Skeletal muscle satellite cell (primary cell): ENCODE data around the gene POLR2J.

Experiments
- H3K27me3 ChIP-seq: 2 replicates; pipeline ENCODE4 v1.7.0; 2013; ENCODE audit warnings: low read length; ENCODE audit not compliant: control insufficient read depth, insufficient read depth
- H3K36me3 ChIP-seq: 2 replicates; pipeline ENCODE4 v1.7.0; 2013; ENCODE audit warnings: mild to moderate bottlenecking, control low read depth, low read length; ENCODE audit not compliant: insufficient read depth
- H3K4me1 ChIP-seq: 2 replicates; pipeline ENCODE4 v1.7.0; 2013; ENCODE audit warnings: low read length; ENCODE audit not compliant: control insufficient read depth, insufficient read depth
- H3K4me2 ChIP-seq: 2 replicates; pipeline ENCODE4 v1.7.0; 2013; ENCODE audit warnings: mild to moderate bottlenecking, low read length
- H3K4me3 ChIP-seq: 2 replicates; pipeline ENCODE4 v1.7.0; 2013; ENCODE audit warnings: low read length
- H3K9ac ChIP-seq: 2 replicates; pipeline ENCODE4 v1.7.0; 2013; ENCODE audit warnings: mild to moderate bottlenecking, low read depth, low read length, moderate library complexity
- H3K9me3 ChIP-seq: replicated peaks from 2 replicates; pipeline ENCODE4 v1.7.0; 2013; ENCODE audit warnings: mild to moderate bottlenecking, control low read depth, low read length

POLR2J gene

GRCh38 chr7:102429141-102429899, 49.4 kb downstream of the POLR2J start:
- H3K36me3 ChIP-seq = peaks cover 23% of the 10 kb centered on the region
- H3K9me3 ChIP-seq = no peaks in the 10 kb centered on the region
- H3K9ac ChIP-seq = no peak overlapping the region
- H3K4me2 ChIP-seq = no peak overlapping the region
- H3K4me3 ChIP-seq = no peak overlapping the region
- peaks cover 3% of the 10 kb centered on the region for H3K4me1 ChIP-seq
- H3K27me3 ChIP-seq = no peaks in the 10 kb centered on the region

GRCh38 chr7:102427019-102427405, 51.7 kb downstream of the POLR2J start:
- H3K4me1 ChIP-seq = no peaks in the 10 kb centered on the region
- H3K36me3 ChIP-seq = peaks cover 34% of the 10 kb centered on the region
- H3K27me3 ChIP-seq = no peaks in the 10 kb centered on the region
- H3K4me3 ChIP-seq = no peak overlapping the region
- H3K9ac ChIP-seq = no peak overlapping the region
- H3K9me3 ChIP-seq = no peaks in the 10 kb centered on the region
- H3K4me2 ChIP-seq = no peak overlapping the region

- H3K4me3 ChIP-seq = no peak overlapping the region
These were observed 52.3 kb downstream of the POLR2J start for GRCh38 chr7:102426268-102427018.

GRCh38 chr7:102425639-102426267, 53.0 kb downstream of the POLR2J start:
- no peak overlapping the region for H3K4me2 ChIP-seq
- H3K36me3 ChIP-seq = peaks cover 37% of the 10 kb centered on the region
- no peaks in the 10 kb centered on the region for H3K4me1 ChIP-seq
- H3K9ac ChIP-seq = no peak overlapping the region
- no peaks in the 10 kb centered on the region for H3K9me3 ChIP-seq
- no peaks in the 10 kb centered on the region for H3K27me3 ChIP-seq
- no peak overlapping the region for H3K4me3 ChIP-seq

More at GRCh38 chr7:102426268-102427018, 52.3 kb downstream of the POLR2J start:
- Histone ChIP-seq H3K27me3 (no peaks in the 10 kb centered on the region), H3K36me3 (peaks cover 34% of the 10 kb centered on the region), H3K4me1 (no peaks in the 10 kb centered on the region), H3K9me3 (no peaks in the 10 kb centered on the region), H3K9ac (no peak overlapping the region), H3K4me2 (no peak overlapping the region)

GRCh38 chr7:102424787-102425218, 53.9 kb downstream of the POLR2J start:
- no peak overlapping the region for H3K4me3 ChIP-seq
- no peak overlapping the region for H3K4me2 ChIP-seq
- no peaks in the 10 kb centered on the region for H3K4me1 ChIP-seq
- no peaks in the 10 kb centered on the region for H3K27me3 ChIP-seq
- H3K36me3 ChIP-seq = peaks cover 42% of the 10 kb centered on the region
- no peak overlapping the region for H3K9ac ChIP-seq
- no peaks in the 10 kb centered on the region for H3K9me3 ChIP-seq

- no peak overlapping the region for H3K9ac ChIP-seq
- no peak overlapping the region for H3K4me2 ChIP-seq
- H3K4me1 ChIP-seq = no peaks in the 10 kb centered on the region
- peaks cover 46% of the 10 kb centered on the region for H3K36me3 ChIP-seq
- no peaks in the 10 kb centered on the region for H3K27me3 ChIP-seq
- H3K9me3 ChIP-seq = no peaks in the 10 kb centered on the region
- H3K4me3 ChIP-seq = no peak overlapping the region
These were observed 54.6 kb downstream of the POLR2J start for GRCh38 chr7:102424129-102424551.
